GM18519 (cell line): ENCODE data around the gene GBGT1.

Experiments used
- ATAC-seq: cut with Tn5 transposase; IDR thresholded peaks from one replicate; pipeline ENCODE4 v1.9.1; 2021; ENCODE audit warnings: mild to moderate bottlenecking, moderate library complexity; ENCODE audit not compliant: unreplicated experiment, low FRiP score

Gene GBGT1

DNA sequence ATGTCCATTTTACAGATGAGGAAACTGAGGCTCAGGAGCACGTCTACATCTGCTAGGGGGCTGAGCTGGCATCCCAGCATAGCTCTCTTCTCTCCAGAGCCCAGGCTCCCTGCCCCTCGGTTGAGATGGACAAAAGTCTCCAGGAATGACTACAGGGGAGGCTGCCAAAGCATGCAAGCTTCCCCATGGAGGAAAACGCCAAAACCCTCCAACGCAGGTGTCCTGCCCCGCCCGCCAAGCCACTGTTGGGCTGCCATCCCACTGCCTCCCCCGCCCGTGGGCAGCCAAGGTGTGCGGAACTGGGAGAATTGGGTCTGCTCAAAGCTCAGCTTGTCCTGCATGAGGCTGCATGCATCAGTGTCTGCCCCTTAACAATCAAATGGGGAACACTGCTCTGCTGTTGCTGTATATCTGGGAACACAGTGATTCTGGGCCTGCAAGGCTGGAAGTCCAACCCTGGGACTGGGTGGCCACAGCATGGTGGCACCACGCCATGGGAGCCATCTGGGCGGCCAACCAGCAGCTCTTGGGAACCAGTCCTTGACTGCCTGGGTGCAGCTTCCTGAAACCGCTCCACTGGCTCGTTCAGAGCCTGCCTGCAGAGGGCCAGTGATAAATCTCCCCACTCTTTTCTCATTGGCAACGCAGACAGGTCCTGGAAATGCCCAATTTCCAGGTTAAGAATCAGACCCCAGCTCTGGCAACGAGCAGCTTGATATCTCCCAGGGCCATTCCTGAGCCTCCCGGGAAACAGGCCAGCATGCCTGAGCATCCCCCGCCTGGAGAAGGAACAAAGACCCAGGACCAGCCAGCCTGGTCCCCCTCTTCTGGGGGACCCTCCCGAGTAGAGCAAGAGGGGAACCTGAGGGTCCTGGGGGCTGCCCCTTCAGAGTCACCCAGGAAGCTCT lies 46.2 kb downstream of the GBGT1 start:
- no peak for ATAC-seq

GRCh38 chr9:133116346-133117231 lies 47.1 kb downstream of the GBGT1 start:
- no peak for ATAC-seq

- peak; percentile 62 for ATAC-seq
Measured at GRCh38 chr9:133115604-133116345, 47.9 kb downstream of the GBGT1 start.

- no peak for ATAC-seq
Measured at GRCh38 chr9:133114886-133115603, 48.7 kb downstream of the GBGT1 start.

- ATAC-seq, result no peak
Measured at GRCh38 chr9:133113949-133114885, 49.5 kb downstream of the GBGT1 start.

GRCh38 chr9:133113163-133113948 lies 50.4 kb downstream of the GBGT1 start:
- no peak for ATAC-seq

GRCh38 chr9:133112663-133113026 lies 51.1 kb downstream of the GBGT1 start:
- ATAC-seq, result no peak

DNA sequence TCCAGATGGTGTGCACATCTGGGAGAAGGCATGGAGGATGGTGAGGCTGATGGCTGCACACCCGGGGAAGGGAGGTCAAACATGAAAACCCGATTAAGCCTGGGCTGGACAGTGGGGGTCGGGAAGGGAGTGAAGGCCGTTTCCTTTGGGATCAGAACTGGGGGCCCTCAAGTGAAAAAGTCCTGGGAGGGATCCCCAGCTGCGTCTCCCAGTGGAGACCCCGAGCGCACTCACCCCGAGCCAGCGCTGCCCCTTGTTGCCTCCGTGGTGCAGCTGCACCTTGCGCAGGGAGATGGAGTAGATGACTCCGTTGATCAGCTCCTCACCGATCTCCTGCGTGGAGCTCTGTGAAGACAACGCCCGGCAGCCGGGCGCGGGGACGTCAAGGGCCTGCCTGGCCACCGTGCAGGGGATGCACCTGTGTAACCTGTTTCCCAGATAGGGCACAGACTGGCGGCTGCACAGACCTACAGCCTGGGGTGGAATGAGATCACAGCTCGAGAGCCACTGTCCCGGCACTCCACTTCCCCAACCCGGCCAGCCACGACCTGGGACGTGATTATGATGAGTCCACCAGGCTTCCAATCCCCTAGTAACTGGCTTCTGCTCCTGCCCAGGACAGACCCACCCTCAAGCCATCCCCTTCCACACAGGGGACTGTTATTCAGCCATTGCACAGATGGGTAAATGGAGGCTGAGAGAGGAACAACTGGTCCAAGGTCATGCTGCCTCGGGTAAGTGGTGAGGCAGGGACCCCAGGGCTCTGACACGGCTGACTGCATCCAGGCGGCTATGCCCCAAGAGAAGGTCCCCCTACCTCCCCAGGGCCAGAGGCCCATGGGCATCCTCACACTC lies 51.7 kb downstream of the GBGT1 start:
- ATAC-seq, result no peak

GRCh38 chr9:133109931-133110650 lies 53.6 kb downstream of the GBGT1 start:
- no peak for ATAC-seq

DNA sequence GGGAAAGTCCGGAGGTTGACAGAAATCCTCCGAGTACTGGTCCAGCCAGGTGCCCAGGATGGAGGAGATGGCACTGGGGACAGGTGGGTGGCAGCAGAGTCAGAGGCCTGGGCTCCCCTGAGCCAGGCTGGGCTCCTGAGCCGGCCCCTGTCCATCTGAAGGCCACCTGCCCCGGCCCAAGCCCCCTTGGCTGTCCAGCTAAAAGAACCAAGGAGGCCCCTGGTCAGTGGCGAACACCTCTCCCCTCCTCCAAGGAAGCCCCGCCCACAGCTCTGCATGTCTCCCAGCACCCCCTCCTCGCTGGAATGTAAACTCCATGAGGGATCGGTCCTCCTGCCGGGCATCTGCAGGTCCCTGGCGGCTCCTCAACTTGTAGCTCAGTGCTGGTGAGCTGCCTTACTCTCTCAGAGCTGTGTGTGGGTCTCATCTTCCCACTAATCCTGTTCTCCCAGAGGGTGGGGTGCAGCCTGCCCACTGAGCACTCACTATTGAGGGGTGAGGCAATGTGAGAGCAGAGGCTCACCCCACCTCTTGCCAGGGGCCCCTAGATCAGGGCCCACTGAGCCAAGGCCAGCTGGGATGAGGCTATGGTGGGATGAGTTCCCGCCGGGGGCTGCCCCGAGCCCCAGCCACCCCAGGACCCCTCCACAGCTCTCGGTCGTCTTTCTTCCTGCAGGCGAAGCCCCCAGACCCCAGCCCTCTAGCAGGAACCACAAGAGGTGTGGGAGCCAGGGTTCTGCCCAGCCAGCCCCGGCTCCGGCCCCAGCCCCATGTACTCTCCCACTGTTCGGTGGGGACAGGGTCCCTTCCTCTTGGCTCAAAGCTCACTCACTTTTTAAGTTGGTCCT lies 54.7 kb downstream of the GBGT1 start:
- ATAC-seq, result no peak

DNA sequence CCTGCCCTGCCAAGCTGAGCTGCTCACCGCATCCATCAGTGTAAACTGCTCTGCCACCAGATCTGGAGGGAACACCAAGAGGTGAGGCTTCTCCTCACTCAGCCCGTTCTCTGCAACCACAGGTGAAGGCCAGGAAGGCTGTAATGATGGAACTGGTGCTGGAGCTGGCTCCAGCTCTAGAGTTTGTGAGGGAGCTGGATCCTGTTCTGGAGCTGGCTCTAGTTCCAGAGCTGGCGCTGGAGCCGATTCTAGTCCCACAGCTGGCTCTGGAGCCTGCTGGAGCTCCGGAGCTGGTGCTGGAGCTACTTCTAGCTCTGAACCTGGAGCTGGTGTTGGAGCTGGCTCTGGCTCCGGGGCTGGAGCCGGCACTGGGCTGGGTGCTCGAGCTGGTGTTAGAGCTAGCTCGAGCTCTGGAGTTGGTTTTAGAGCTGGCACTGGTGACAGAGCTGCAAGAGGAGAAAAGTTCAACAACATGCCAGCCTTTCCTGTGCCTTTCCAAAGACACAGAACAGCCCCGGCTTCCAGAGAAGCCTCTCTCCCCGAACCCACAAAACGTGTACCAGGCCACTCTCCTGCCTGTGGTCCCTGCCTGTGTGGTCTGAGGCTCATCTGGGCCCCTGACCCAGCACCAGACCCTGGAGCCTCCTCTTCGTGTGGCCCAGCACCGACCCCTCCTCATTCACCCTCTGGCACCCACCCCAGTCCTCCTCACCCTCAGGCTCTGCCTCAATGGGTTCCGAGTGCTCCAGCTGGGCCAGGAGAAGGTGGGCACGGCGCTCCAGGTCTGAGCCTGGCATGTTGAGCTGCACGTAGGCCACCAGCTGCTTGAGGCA lies 55.5 kb downstream of the GBGT1 start:
- ATAC-seq, result no peak

DNA sequence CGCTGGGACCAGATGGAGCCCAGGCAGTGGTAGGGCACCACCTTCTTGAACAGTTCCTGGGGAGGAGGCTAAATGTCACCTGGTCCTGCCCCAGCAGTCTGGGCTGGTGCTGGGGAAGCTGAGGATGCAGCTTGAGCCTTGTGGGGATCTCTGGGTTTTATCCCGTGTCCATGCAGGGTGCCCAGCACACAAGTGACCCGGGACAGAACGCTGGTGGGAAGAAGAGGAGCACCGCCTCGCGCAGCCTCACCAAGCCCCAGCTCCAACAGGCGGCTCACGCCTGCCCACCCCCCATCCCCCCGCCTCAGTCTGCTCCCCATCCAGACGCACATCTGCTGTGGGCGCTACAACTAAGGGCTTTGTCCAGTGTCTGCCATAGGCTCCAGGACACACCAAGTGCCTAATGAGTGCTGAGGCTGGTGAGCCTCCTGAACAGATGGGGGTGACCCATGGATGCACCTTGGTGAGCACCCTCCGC lies 56.4 kb downstream of the GBGT1 start:
- no peak for ATAC-seq

- ATAC-seq, result no peak
Measured at GRCh38 chr9:133106511-133107244, 57.0 kb downstream of the GBGT1 start.

GRCh38 chr9:133105461-133105770 lies 58.3 kb downstream of the GBGT1 start:
- no peak for ATAC-seq
